Measurements from ENCODE around the gene TOP3A. TPM values are rescaled to one million over a fixed set of nuclear protein-coding genes. Genes with fewer than 3 reads are reported as not detected.

Gene TOP3A
- total and polyA plus RNA-seq, 12 donors = 17.8 to 59.6 (median 30.0) TPM

- intact Hi-C loops (cut with DNase I) = no loop called here
- TF ChIP-seq, protein P1, sequence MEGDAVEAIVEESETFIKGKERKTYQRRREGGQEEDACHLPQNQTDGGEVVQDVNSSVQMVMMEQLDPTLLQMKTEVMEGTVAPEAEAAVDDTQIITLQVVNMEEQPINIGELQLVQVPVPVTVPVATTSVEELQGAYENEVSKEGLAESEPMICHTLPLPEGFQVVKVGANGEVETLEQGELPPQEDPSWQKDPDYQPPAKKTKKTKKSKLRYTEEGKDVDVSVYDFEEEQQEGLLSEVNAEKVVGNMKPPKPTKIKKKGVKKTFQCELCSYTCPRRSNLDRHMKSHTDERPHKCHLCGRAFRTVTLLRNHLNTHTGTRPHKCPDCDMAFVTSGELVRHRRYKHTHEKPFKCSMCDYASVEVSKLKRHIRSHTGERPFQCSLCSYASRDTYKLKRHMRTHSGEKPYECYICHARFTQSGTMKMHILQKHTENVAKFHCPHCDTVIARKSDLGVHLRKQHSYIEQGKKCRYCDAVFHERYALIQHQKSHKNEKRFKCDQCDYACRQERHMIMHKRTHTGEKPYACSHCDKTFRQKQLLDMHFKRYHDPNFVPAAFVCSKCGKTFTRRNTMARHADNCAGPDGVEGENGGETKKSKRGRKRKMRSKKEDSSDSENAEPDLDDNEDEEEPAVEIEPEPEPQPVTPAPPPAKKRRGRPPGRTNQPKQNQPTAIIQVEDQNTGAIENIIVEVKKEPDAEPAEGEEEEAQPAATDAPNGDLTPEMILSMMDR (IDR thresholded peaks at IDR 0.05) = no peak
- 42 to 95% (median 81%) methylated on average over 1 to 2 of the region's 2 CpGs for WGBS, 4 donors
- no peaks in the 10 kb centered on the region for H3K27me3 ChIP-seq
- H3K27ac ChIP-seq = no peak overlapping the region
- no peak overlapping the region for H3K4me3 ChIP-seq
- peaks cover 0 to 14% of the 10 kb centered on the region in 2 donors for H3K4me1 ChIP-seq (replicated peaks in 1 of 2)
- no peaks in the 10 kb centered on the region for H3K9me3 ChIP-seq (replicated peaks in 1 of 3)
- H3K36me3 ChIP-seq (replicated peaks in 1 of 2) = peaks cover 0 to 59% of the 10 kb centered on the region in 2 donors
- DNase-seq = no peak
Measured at GRCh38 chr17:18327093-18327492, 12.3 kb upstream of the TOP3A start.

DNA sequence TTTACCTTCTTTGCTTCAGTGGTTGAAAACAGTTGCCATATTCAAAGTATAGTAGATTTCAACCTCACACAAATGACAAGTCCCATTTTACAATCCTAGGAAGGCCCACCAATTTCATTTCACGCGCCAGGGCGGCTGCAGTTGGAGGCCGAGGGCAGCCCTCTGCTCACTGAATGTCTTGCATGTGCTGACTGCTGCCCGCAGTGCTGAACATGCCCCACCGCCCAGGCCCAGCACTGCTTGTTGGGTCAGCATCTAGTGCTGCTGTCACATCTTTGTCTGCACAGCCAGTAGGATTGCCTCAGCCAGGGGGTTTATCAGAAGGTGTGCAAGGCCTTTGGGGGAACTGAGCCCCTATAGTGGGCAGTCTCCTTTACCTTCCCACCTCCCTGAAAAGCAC lies 11.8 kb upstream of the TOP3A start:
- no peak overlapping the region for H3K4me3 ChIP-seq
- H3K36me3 ChIP-seq (replicated peaks in 1 of 2) = peaks cover 0 to 59% of the 10 kb centered on the region in 2 donors
- WGBS, 4 donors = 91 to 98% (median 94%) methylated on average over 6 of the region's 6 CpGs
- DNase-seq = no peak
- intact Hi-C loops (cut with DNase I) = no loop called here
- H3K27me3 ChIP-seq = no peaks in the 10 kb centered on the region
- TF ChIP-seq POLR2A (IDR thresholded peaks at IDR 0.05) = no peak
- TF ChIP-seq, protein P1 (IDR thresholded peaks at IDR 0.05) = no peak
- H3K27ac ChIP-seq = no peak overlapping the region
- peaks cover 0 to 14% of the 10 kb centered on the region in 2 donors for H3K4me1 ChIP-seq (replicated peaks in 1 of 2)
- no peaks in the 10 kb centered on the region for H3K9me3 ChIP-seq (replicated peaks in 1 of 3)

GRCh38 chr17:18326039-18326438 lies 11.2 kb upstream of the TOP3A start:
- Histone ChIP-seq H3K4me1 (replicated peaks in 1 of 2) (peaks cover 0 to 14% of the 10 kb centered on the region in 2 donors), H3K4me3 (no peak overlapping the region), H3K9me3 (replicated peaks in 1 of 3) (no peaks in the 10 kb centered on the region), H3K27me3 (no peaks in the 10 kb centered on the region), H3K27ac (no peak overlapping the region), H3K36me3 (replicated peaks in 1 of 2) (peaks cover 0 to 56% of the 10 kb centered on the region in 2 donors)
- DNase-seq = no peak
- WGBS, 4 donors = 93 to 98% (median 98%) methylated on average over 2 of the region's 2 CpGs
- TF ChIP-seq, protein P1 (IDR thresholded peaks at IDR 0.05) = no peak
- TF ChIP-seq POLR2A (IDR thresholded peaks at IDR 0.05) = no peak
- intact Hi-C loops (cut with DNase I) = no loop called here

DNA sequence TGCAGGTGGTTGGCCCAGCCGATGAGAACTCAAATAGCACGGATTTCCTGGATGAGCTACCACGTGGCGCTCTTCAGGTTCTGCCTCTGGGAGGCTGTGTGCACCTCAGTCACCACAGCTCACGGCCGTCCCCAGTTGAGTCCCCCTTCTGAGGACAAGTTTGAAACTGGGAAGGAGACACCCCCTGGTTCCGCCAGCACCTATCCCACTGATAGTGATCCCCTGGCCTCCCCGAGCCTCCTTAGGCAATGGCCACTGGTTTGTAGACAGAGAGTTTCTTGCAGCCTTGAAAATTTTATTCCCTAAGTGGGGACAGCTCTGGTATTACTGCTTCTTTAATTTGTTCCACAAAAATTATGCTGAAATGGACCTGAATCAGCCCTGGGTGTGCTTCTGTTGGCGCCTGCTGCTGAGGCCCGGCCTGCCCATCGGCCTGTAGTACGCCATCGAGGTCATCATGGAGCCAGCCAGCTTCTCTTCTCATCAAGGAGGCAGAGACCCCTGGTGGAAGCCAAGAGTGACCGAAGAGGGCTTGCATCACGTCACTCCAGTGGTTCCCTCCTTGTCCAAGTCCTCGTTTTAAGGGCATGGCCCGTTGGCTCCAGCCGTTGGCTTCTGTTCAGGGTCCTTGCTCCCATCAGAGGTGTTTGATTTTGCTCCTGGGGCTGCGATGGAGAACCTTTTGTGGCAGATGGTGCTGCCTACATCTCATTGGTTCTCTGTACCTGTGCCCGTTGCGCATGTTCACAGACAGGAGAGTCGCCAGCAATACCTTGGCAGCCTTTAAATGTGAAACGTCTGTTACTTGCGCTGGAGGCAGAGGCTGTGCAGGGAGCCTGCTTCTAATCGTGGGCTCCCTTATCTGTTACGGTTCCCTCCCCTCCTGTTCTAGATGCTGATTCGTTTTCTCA lies 9.6 kb upstream of the TOP3A start:
- intact Hi-C loops (cut with DNase I) = no loop called here
- H3K9me3 ChIP-seq (replicated peaks in 1 of 3) = no peaks in the 10 kb centered on the region
- no peak overlapping the region for H3K4me3 ChIP-seq
- peaks cover 0 to 59% of the 10 kb centered on the region in 2 donors for H3K36me3 ChIP-seq (replicated peaks in 1 of 2)
- H3K27ac ChIP-seq = no peak overlapping the region
- 81 to 92% (median 90%) methylated on average over 16 to 27 of the region's 27 CpGs for WGBS, 4 donors
- TF ChIP-seq, protein P1 (IDR thresholded peaks at IDR 0.05) = no peak
- no peak for TF ChIP-seq POLR2A (IDR thresholded peaks at IDR 0.05)
- H3K4me1 ChIP-seq (replicated peaks in 1 of 2) = peaks cover 0 to 26% of the 10 kb centered on the region in 2 donors
- H3K27me3 ChIP-seq = no peaks in the 10 kb centered on the region
- DNase-seq = no peak
